ENCODE data around the gene ANP32A.
"Not testable (repeated sequence)": the region's sequence is repeated elsewhere in the genome, so short reads cannot be mapped to it uniquely, and the experiment has no call there.

Gene ANP32A

DNA sequence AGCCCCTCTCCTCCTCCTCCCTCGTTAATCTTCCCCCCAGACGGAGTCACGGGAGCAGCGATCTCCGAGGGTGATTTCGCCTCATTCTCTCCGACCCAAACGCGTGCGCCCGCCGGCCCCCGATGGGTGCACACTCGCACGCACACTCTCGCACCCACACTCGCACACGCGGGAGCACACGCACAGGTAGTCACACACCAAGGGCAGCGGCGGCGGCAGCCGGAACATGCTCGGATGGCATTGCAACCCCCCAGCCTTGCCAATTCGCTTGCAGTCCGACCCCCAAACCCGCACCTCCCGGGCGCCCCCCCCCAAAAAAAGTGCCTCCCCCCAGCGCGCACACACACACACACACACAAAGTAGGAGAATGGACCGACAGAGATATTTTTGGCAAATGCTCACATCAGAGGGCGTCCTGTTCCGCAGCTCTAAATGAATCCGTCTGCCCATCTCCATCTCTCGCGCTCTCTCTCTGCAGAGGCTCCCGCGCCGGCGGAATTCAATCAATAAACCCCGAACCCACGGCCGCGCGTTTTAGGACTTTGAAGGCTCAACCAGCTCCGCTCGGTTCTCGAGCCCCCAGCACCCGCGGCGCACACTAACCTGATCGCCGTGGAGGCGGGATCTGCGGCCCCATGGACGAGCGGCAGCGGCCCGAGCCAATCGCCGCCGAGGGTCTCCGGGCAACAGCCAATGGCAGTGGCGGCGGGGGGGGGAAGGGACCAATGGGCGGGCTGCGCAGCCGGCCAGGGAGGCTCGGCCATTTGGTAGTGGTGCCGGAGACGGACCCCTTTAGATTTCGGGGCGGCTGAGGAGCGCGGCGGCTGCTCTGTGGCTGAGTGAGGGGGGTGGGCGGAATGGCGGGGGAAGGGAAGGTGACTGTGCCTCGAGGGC, at the start of gene ANP32A:
Gene ANP32A, minus strand, starts transcription at position 601 of the 895 bp plus-strand sequence. Its CDS starts 144 bp downstream, at position 457.
- H3K4me1 Mint-ChIP-seq = peaks cover 39% of the 10 kb centered on the region
- H3K9me3 Mint-ChIP-seq = no peaks in the 10 kb centered on the region
- peak within 1 kb of the TSS; percentile 98 for H3K4me3 Mint-ChIP-seq
- H3K27ac Mint-ChIP-seq = peak within 1 kb of the TSS; percentile 100
- H3K27me3 Mint-ChIP-seq = no peaks in the 10 kb centered on the region
- no peaks in the 10 kb centered on the region for H3K36me3 Mint-ChIP-seq

GRCh38 chr15:68868296-68868695, 47.6 kb upstream of the ANP32A start:
- H3K27me3 Mint-ChIP-seq = peaks cover 5% of the 10 kb centered on the region
- H3K9me3 Mint-ChIP-seq = no peaks in the 10 kb centered on the region
- H3K4me3 Mint-ChIP-seq = no peak overlapping the region
- no peaks in the 10 kb centered on the region for H3K4me1 Mint-ChIP-seq
- H3K36me3 Mint-ChIP-seq = peaks cover 1% of the 10 kb centered on the region
- no peak overlapping the region for H3K27ac Mint-ChIP-seq

GRCh38 chr15:68862415-68862814, 41.7 kb upstream of the ANP32A start:
- Mint-ChIP-seq H3K9me3 (peaks cover under 1% of the 10 kb centered on the region), H3K4me3 (no peak overlapping the region), H3K27me3 (peaks cover 8% of the 10 kb centered on the region), H3K27ac (no peak overlapping the region), H3K36me3 (peaks cover 5% of the 10 kb centered on the region), H3K4me1 (no peaks in the 10 kb centered on the region)

DNA sequence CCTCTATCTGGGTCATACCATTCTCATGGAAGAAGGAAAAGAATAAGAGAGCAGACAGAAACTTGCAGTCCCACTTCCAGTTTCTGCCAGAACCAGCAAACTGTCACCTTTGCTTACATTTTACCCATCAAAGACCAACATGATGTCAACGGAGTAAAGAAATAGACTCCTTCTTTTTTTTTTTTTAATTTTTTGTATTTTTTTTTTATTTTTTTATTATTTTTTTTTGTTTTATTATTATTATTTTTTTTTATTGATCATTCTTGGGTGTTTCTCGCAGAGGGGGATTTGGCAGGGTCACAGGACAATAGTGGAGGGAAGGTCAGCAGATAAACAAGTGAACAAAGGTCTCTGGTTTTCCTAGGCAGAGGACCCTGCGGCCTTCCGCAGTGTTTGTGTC, 38.0 kb upstream of the ANP32A start:
- peaks cover 11% of the 10 kb centered on the region for H3K9me3 Mint-ChIP-seq

DNA sequence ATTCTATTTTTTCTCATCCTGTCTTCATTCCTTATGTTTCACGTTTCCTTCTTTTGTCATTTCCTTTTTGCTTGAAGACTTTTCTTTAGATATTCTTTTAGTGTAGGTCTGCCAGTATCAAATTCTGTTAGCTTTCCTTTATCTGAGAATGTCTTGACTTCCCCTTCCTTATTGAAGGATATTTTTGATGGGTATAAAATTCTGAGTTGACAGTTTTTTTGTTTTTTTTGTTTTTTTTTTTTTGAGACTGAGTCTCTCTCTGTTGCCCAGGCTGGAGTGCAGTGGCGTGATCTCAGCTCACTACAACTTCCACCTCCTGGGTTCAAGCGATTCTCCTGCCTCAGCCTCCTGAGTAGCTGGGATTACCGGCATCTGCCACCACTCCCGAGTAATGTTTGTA, 36.7 kb upstream of the ANP32A start:
- Mint-ChIP-seq H3K27me3 (peaks cover 11% of the 10 kb centered on the region), H3K9me3 (peaks cover 11% of the 10 kb centered on the region)
- H3K27ac Mint-ChIP-seq, H3K4me1 Mint-ChIP-seq, H3K4me3 Mint-ChIP-seq, H3K36me3 Mint-ChIP-seq: not testable (repeated sequence)

More for the DNA sequence above, 38.0 kb upstream of the ANP32A start:
- not testable (repeated sequence) for H3K27ac Mint-ChIP-seq, H3K4me3 Mint-ChIP-seq, H3K36me3 Mint-ChIP-seq, H3K4me1 Mint-ChIP-seq
- peaks cover 11% of the 10 kb centered on the region for H3K27me3 Mint-ChIP-seq

- H3K36me3 Mint-ChIP-seq = peaks cover 3% of the 10 kb centered on the region
- H3K4me1 Mint-ChIP-seq = no peaks in the 10 kb centered on the region
- peaks cover 7% of the 10 kb centered on the region for H3K27me3 Mint-ChIP-seq
- H3K4me3 Mint-ChIP-seq = no peak overlapping the region
- H3K27ac Mint-ChIP-seq = no peak overlapping the region
- H3K9me3 Mint-ChIP-seq = peaks cover 11% of the 10 kb centered on the region
Observed at GRCh38 chr15:68852461-68852860, 31.8 kb upstream of the ANP32A start.

GRCh38 chr15:68851971-68852370, 31.3 kb upstream of the ANP32A start:
- Mint-ChIP-seq H3K4me1 (no peaks in the 10 kb centered on the region), H3K4me3 (no peak overlapping the region), H3K27ac (no peak overlapping the region), H3K27me3 (peaks cover 5% of the 10 kb centered on the region), H3K9me3 (peaks cover 7% of the 10 kb centered on the region), H3K36me3 (peaks cover under 1% of the 10 kb centered on the region)

DNA sequence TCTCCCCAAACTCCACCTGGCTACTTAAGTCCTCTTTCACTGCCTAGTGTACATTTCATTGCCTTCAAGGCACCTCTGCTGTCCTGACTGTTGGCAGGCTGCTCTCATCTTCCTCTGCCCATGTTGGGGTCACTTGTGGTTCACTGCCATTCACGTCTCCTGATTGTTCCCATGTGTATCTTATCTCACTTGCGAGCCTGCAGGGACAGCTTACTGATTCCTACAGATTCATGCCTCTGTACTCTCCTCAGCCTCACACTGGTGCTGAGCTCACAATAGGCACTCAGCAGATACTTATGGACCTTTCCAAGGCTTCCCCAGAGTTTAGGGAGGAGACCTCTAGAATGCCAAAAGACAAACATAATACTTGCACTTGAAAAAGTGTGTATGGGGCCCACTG, 28.8 kb upstream of the ANP32A start:
- no peaks in the 10 kb centered on the region for H3K36me3 Mint-ChIP-seq
- peaks cover 12% of the 10 kb centered on the region for H3K27me3 Mint-ChIP-seq
- no peak overlapping the region for H3K4me3 Mint-ChIP-seq
- H3K27ac Mint-ChIP-seq = no peak overlapping the region
- no peaks in the 10 kb centered on the region for H3K9me3 Mint-ChIP-seq
- H3K4me1 Mint-ChIP-seq = peaks cover 5% of the 10 kb centered on the region

GRCh38 chr15:68846851-68847439, 26.2 kb upstream of the ANP32A start:
- Mint-ChIP-seq H3K9me3 (no peaks in the 10 kb centered on the region), H3K4me1 (peaks cover 17% of the 10 kb centered on the region), H3K27ac (no peak overlapping the region), H3K27me3 (peaks cover 23% of the 10 kb centered on the region), H3K4me3 (no peak overlapping the region), H3K36me3 (no peaks in the 10 kb centered on the region)

- Mint-ChIP-seq H3K36me3 (no peaks in the 10 kb centered on the region), H3K4me1 (peaks cover 17% of the 10 kb centered on the region), H3K4me3 (no peak overlapping the region), H3K9me3 (no peaks in the 10 kb centered on the region), H3K27ac (no peak overlapping the region), H3K27me3 (peaks cover 32% of the 10 kb centered on the region)
Observed at GRCh38 chr15:68844856-68845550, 24.3 kb upstream of the ANP32A start.

DNA sequence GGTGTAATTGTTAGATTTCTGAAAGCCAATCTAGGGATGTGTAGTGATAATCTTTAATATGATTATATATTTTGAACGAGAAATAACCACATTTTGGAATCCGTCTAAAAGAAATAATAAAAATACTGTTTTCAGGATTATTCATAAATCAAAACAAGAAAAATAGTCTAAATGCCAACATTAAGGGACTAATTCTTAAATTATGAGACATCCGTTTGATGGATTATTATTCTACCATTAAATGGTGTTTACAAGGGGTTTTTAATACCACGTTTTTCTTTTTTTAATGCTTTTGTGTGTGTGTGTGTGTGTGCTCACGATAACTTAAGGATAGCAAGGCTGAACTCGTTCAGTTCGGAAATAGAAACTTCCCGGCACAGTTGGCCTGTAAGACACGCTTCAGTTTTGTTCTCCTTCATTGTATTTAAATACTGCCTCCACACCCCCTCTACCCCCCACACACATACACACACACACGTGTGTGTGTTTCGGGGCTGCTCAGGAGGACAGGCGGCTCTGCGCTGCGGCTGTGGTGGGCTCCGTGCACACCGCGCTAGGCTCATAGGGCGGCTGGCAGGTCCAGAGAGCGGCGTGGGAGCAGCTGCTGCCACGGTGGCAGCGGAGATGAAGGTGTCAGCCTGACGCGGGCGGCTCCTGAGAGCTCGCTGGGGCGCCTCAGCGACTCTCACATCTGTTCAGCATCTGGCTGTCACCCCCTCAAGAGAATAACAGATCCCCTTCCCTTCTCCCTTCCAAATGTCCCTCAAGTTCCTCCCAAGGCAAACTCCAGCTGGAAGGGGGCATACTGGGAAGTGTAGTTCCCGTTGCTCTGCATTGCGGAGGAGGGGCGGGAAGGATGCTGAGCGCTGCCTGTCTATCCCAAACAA, 23.0 kb upstream of the ANP32A start:
- peak overlapping the region; percentile 79 for H3K4me3 Mint-ChIP-seq
- no peaks in the 10 kb centered on the region for H3K36me3 Mint-ChIP-seq
- no peaks in the 10 kb centered on the region for H3K9me3 Mint-ChIP-seq
- H3K27ac Mint-ChIP-seq = no peak overlapping the region
- H3K27me3 Mint-ChIP-seq = peaks cover 35% of the 10 kb centered on the region
- H3K4me1 Mint-ChIP-seq = peaks cover 17% of the 10 kb centered on the region

GRCh38 chr15:68842958-68843357, 22.3 kb upstream of the ANP32A start:
- H3K4me1 Mint-ChIP-seq = peaks cover 17% of the 10 kb centered on the region
- H3K9me3 Mint-ChIP-seq = no peaks in the 10 kb centered on the region
- H3K4me3 Mint-ChIP-seq = no peak overlapping the region
- H3K27me3 Mint-ChIP-seq = peaks cover 35% of the 10 kb centered on the region
- no peak overlapping the region for H3K27ac Mint-ChIP-seq
- no peaks in the 10 kb centered on the region for H3K36me3 Mint-ChIP-seq

DNA sequence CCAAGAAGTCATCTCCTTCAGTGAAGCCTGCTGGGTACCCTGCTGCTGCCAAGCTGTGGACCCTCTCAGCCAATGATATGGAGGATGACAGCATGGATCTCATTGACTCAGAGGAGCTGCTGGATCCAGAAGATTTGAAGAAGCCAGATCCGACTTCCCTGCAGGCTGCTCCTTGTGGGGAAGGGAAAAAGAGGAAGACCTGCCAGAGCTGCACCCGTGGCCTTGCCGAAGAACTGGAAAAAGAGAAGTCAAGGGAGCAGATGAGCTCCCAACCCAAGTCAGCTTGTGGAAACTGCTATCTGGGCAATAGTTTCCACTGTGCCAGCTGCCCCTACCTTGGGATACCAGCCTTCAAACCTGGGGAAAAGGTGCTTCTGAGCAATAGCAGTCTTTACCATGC, 13.7 kb upstream of the ANP32A start:
- peaks cover 6% of the 10 kb centered on the region for H3K9me3 Mint-ChIP-seq
- peak overlapping the region; percentile 3 for H3K27ac Mint-ChIP-seq
- H3K4me1 Mint-ChIP-seq = peaks cover 22% of the 10 kb centered on the region
- H3K4me3 Mint-ChIP-seq = no peak overlapping the region
- H3K36me3 Mint-ChIP-seq = peaks cover 5% of the 10 kb centered on the region
- H3K27me3 Mint-ChIP-seq = no peaks in the 10 kb centered on the region

- peak overlapping the region; percentile 3 for H3K27ac Mint-ChIP-seq
- H3K4me1 Mint-ChIP-seq = peaks cover 22% of the 10 kb centered on the region
- H3K27me3 Mint-ChIP-seq = no peaks in the 10 kb centered on the region
- peaks cover 5% of the 10 kb centered on the region for H3K36me3 Mint-ChIP-seq
- H3K4me3 Mint-ChIP-seq = no peak overlapping the region
- peaks cover 6% of the 10 kb centered on the region for H3K9me3 Mint-ChIP-seq
Observed at GRCh38 chr15:68833700-68834331, 13.1 kb upstream of the ANP32A start.

All from activated naive CD4-positive, alpha-beta T cell treated with anti-CD3 and anti-CD28 coated beads, Interleukin-2, amount 50 U/mL, for 24 hours (primary cell).